IMR-90 (cell line): ENCODE data around the gene SLC25A19.

Experiments used
- CTCF ChIP-seq: conservative IDR thresholded peaks from 2 replicates; pipeline ENCODE4 v1.5.1; 2012; ENCODE audit warnings: mild to moderate bottlenecking, low read depth, low read length, improper control_type of control experiment
- POLR2A ChIP-seq: IDR thresholded peaks from 2 replicates; pipeline ENCODE4 v1.6.1; 2012; ENCODE audit warnings: mild to moderate bottlenecking, low read depth, low read length

GRCh38 chr17:75242461-75243042, 46.7 kb downstream of the SLC25A19 start:
- TF ChIP-seq CTCF (no peak), POLR2A (no peak)
